AG04450 (cell line): Measurements from ENCODE around the gene PHF1. TPM values are rescaled to one million over a fixed set of nuclear protein-coding genes. Genes with fewer than 3 reads are reported as not detected.

Experiments
- CTCF ChIA-PET: fragments of 300-600, 350-600 bp; formaldehyde crosslinking; extraction: SDS; loops from one replicate; lab custom pipeline; 2022; ENCODE audit warnings: antibody characterized with exemption, inconsistent platforms; lab: Charles Lee
- POLR2A ChIA-PET: fragments of 350-600 bp; formaldehyde crosslinking; extraction: SDS; loops from one replicate; lab custom pipeline; 2021; ENCODE audit warnings: antibody characterized with exemption, inconsistent platforms; lab: Yijun Ruan, JAX
- DNase-seq: peaks from one replicate; pipeline ENCODE4 v3.0.0-alpha.2; 2011; ENCODE audit warnings: low read depth, low spot score
- H3K27ac ChIP-seq: one replicate; pipeline ENCODE4 v1.5.1; 2012; ENCODE audit warnings: low read depth, low read length, control low read depth
- H3K27me3 ChIP-seq: one replicate; pipeline ENCODE4 v1.6.0; 2012; ENCODE audit warnings: low read length; ENCODE audit not compliant: control insufficient read depth, insufficient read depth
- H3K4me3 ChIP-seq: 2 replicates; pipeline ENCODE4 v1.5.1; 2011; ENCODE audit warnings: mild to moderate bottlenecking, low read depth, low read length, control low read depth
- H3K9me3 ChIP-seq: 2 replicates; pipeline ENCODE4 v1.5.1; 2012; ENCODE audit warnings: low read length; ENCODE audit not compliant: control insufficient read depth, insufficient read depth
- polyA plus RNA-seq: library from polyadenylated mRNA; depleted of rRNA; stranded (reverse); fragments of >200 nt; gene quantifications from 2 replicates; pipeline ENCODE4 v1.2.3, GENCODE V29; 2011; rRNA removed
- small RNA-seq: library from RNA; depleted of rRNA; stranded (forward); fragments of <200 nt; gene quantifications from one replicate; pipeline ENCODE3, GENCODE V24; 2012; ENCODE audit warnings: low read depth; ENCODE audit not compliant: insufficient read length
- TF ChIP-seq, protein P1 (sequence below): IDR thresholded peaks from 2 replicates; pipeline ENCODE4 v1.5.1; 2011; ENCODE audit warnings: low read depth, low read length, control low read depth, inconsistent platforms

PHF1 gene
- polyA plus RNA-seq, 1 experiment = 26.6 TPM

DNA sequence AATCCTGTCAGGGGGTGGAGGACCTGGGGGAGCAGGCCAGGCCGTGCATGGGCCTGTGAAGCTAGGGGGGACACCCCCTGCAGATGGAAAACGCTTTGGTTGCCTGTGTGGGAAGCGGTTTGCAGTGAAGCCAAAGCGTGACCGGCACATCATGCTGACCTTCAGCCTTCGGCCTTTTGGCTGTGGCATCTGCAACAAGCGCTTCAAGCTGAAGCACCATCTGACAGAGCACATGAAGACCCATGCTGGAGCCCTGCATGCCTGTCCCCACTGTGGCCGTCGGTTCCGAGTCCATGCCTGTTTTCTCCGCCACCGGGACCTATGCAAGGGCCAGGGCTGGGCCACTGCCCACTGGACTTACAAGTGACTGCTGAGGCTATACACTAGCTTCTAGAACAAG lies 45.3 kb downstream of the PHF1 start:
- Histone ChIP-seq H3K27me3 (no peaks in the 10 kb centered on the region), H3K4me3 (no peak overlapping the region), H3K27ac (no peak overlapping the region), H3K9me3 (no peaks in the 10 kb centered on the region)
- ChIA-PET POLR2A (interaction anchor here (0.6 kb wide), 1 partner anchor 256 kb away, joined by 5 read pairs; no protein-coding TSS in a partner anchor), CTCF (interaction anchor here (0.6 kb wide), 1 partner anchor 255 kb away, joined by 3 read pairs; the partner anchor contains the start of gene UQCC2)
- no peak for DNase-seq
- TF ChIP-seq, protein P1, sequence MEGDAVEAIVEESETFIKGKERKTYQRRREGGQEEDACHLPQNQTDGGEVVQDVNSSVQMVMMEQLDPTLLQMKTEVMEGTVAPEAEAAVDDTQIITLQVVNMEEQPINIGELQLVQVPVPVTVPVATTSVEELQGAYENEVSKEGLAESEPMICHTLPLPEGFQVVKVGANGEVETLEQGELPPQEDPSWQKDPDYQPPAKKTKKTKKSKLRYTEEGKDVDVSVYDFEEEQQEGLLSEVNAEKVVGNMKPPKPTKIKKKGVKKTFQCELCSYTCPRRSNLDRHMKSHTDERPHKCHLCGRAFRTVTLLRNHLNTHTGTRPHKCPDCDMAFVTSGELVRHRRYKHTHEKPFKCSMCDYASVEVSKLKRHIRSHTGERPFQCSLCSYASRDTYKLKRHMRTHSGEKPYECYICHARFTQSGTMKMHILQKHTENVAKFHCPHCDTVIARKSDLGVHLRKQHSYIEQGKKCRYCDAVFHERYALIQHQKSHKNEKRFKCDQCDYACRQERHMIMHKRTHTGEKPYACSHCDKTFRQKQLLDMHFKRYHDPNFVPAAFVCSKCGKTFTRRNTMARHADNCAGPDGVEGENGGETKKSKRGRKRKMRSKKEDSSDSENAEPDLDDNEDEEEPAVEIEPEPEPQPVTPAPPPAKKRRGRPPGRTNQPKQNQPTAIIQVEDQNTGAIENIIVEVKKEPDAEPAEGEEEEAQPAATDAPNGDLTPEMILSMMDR = no peak

DNA sequence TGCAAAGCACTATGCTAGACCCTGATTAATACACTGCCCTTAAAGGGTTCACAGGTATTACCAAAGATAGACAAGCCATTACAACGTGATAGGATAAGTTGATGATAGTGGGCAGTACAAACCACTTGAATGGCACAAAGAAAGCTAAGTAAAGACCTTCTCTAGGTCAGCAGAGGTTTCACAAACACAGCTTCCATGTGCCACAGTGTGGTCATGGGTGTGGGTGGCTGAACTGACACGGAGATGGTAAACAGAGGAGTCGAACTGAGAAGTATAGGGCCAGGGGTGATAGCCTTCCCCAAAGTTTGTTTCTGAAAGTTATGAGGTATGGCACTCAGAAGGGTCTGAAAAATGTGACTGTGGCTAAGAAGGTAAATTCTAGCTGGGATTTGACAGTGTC lies 47.9 kb downstream of the PHF1 start:
- Histone ChIP-seq H3K27ac (no peak overlapping the region), H3K4me3 (no peak overlapping the region), H3K27me3 (peaks cover 5% of the 10 kb centered on the region), H3K9me3 (no peaks in the 10 kb centered on the region)
- ChIA-PET CTCF (interaction anchor here (0.7 kb wide), 1 partner anchor 9 kb away, joined by 3 read pairs; no protein-coding TSS in a partner anchor), POLR2A (no interaction called here)
- DNase-seq = no peak
- TF ChIP-seq, protein P1 = no peak

DNA sequence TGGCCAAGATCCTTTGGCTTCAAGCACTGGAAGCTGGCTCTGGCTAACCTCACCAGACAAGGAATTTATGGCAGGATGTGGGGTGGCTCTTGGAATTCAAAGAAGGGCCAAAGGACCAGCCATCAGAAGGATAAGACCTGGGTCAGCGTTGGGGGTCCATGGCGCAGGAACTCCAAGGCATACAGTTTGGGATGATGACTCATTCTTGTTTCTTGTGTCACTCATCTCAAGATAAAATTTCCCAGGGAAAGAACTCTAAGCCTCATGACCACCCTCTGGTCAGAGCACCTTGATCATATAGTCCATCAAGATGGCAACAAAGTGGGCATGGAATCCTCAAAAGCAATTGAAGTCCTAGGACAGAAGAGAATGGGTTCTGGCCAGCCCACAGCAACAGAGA lies 48.4 kb downstream of the PHF1 start:
- TF ChIP-seq, protein P1 = no peak
- Histone ChIP-seq H3K4me3 (no peak overlapping the region), H3K27me3 (peaks cover 5% of the 10 kb centered on the region), H3K9me3 (no peaks in the 10 kb centered on the region), H3K27ac (no peak overlapping the region)
- ChIA-PET CTCF (interaction anchor here (0.7 kb wide), 1 partner anchor 9 kb away, joined by 3 read pairs; no protein-coding TSS in a partner anchor), POLR2A (no interaction called here)
- DNase-seq = no peak

Small RNA genes within 50 kb of the gene (small RNA-seq; reads per million reads assigned to genes)
- not detected for gene RPL35AP4
- gene ZBTB9 = not detected

Other genes starting within 250 kb of the PHF1 start
- 0.26 and 0.37 TPM in 2 replicates for gene COL11A2, start 218.5 kb upstream of the PHF1 start, polyA plus RNA-seq
- 38.5 and 44.1 TPM in 2 replicates for gene RXRB, start 210.3 kb upstream of the PHF1 start, polyA plus RNA-seq
- 129 and 150 TPM in 2 replicates for gene SLC39A7, start 210.1 kb upstream of the PHF1 start, polyA plus RNA-seq
- 4.9 and 5.7 TPM in 2 replicates for gene HSD17B8, start 206.4 kb upstream of the PHF1 start, polyA plus RNA-seq
- 23.8 and 26.8 TPM in 2 replicates for gene RING1, start 202.5 kb upstream of the PHF1 start, polyA plus RNA-seq
- 58.0 and 60.4 TPM in 2 replicates for gene VPS52, start 139.1 kb upstream of the PHF1 start, polyA plus RNA-seq
- 5,380 and 5,823 TPM in 2 replicates for gene RPS18, start 138.9 kb upstream of the PHF1 start, polyA plus RNA-seq
- gene B3GALT4, start 133.9 kb upstream of the PHF1 start, polyA plus RNA-seq = 1.1 and 1.4 TPM in 2 replicates
- 43.3 and 44.7 TPM in 2 replicates for gene WDR46, start 121.8 kb upstream of the PHF1 start, polyA plus RNA-seq
- 59.6 and 64.6 TPM in 2 replicates for gene PFDN6, start 121.4 kb upstream of the PHF1 start, polyA plus RNA-seq
- 21.9 and 25.0 TPM in 2 replicates for gene RGL2, start 112.1 kb upstream of the PHF1 start, polyA plus RNA-seq
- 29.3 and 37.9 TPM in 2 replicates for gene TAPBP, start 96.9 kb upstream of the PHF1 start, polyA plus RNA-seq
- 8.4 and 11.8 TPM in 2 replicates for gene ZBTB22, start 93.3 kb upstream of the PHF1 start, polyA plus RNA-seq
- 69.7 and 75.6 TPM in 2 replicates for gene DAXX, start 88.1 kb upstream of the PHF1 start, polyA plus RNA-seq
- 10.2 TPM in 2 replicates for gene KIFC1, start 19.2 kb upstream of the PHF1 start, polyA plus RNA-seq
- gene CUTA, start 7.1 kb downstream of the PHF1 start, polyA plus RNA-seq = 298 and 340 TPM in 2 replicates
- 5.3 and 6.5 TPM in 2 replicates for gene SYNGAP1, start 9.1 kb downstream of the PHF1 start, polyA plus RNA-seq
- gene ZBTB9, start 43.6 kb downstream of the PHF1 start, polyA plus RNA-seq = 5.8 and 6.0 TPM in 2 replicates
- gene BAK1, start 169.3 kb downstream of the PHF1 start, polyA plus RNA-seq = 13.0 and 16.3 TPM in 2 replicates
- gene ITPR3, start 210.3 kb downstream of the PHF1 start, polyA plus RNA-seq = 4.4 and 4.8 TPM in 2 replicates